Effector memory CD8-positive, alpha-beta T cell (primary cell): ENCODE data around the gene CFHR5.
"Not testable (repeated sequence)": the region's sequence is repeated elsewhere in the genome, so short reads cannot be mapped to it uniquely, and the experiment has no call there.

Experiments used
- ATAC-seq: fragments of 150-1000 bp; cut with Tn5 transposase; replicated peaks from 2 replicates; pipeline ENCODE4 v1.10.0; 2021; ENCODE audit warnings: mild to moderate bottlenecking, moderate library complexity
- DNase-seq, 3 experiments: peaks; one replicate each; pipeline ENCODE4 v3.0.0; 2021
- H3K27ac Mint-ChIP-seq, 2 donors: one replicate each; pipeline ENCODE4 v1.8.0; 2022; ENCODE audit warnings: mild to moderate bottlenecking in 2 of 2, mixed read lengths in 2 of 2, moderate library complexity in 2 of 2
- H3K27me3 Mint-ChIP-seq, 2 donors: one replicate each; pipeline ENCODE4 v1.8.0; 2022; ENCODE audit warnings: mixed read lengths in 2 of 2
- H3K36me3 Mint-ChIP-seq: one replicate; pipeline ENCODE4 v1.8.0; 2022; ENCODE audit warnings: mild to moderate bottlenecking, moderate library complexity, mixed read lengths; ENCODE audit not compliant: insufficient read depth
- H3K4me1 Mint-ChIP-seq, 2 donors: one replicate each; pipeline ENCODE4 v1.8.0; 2022; ENCODE audit warnings: low read depth in 2 of 2, mixed read lengths in 2 of 2
- H3K4me3 Mint-ChIP-seq, 2 donors: one replicate each; pipeline ENCODE4 v1.8.0; 2022; ENCODE audit warnings: mild to moderate bottlenecking in 2 of 2, mixed read lengths in 2 of 2, moderate library complexity in 2 of 2
- H3K9me3 Mint-ChIP-seq, 2 donors: one replicate each; pipeline ENCODE4 v1.8.0; 2022; ENCODE audit warnings: mixed read lengths in 2 of 2
- total RNA-seq, 9 experiments: gene quantifications; one replicate each; lab custom pipeline; 2026; lab: John Stamatoyannopoulos, UW

The CFHR5 gene
- 0 to 0.18 (median 0) reads per million in 9 experiments for total RNA-seq

DNA sequence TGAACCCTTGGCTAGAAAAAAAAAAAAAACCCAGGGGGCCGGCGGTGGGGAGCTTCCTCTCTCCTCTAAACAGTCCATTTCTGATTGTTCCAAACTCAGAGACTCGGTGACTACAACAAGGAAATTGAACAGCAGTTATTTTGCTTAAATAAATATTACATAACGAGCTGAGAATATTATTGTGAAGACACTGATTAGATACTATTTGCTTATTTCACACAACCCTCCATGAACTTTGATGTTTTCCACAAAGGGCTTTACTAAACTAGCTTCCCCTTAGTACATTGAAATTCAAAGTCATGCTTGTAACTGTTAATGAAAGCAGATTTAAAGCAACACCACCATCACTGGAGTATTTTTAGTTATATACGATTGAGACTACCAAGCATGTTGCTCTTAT lies at the start of gene CFHR5:
Gene CFHR5 (plus strand): TSS at position 279 of the 400 bp plus-strand sequence. CDS start 109 bp downstream, at position 388.
- Mint-ChIP-seq H3K9me3 (peaks cover 0 to 1% of the 10 kb centered on the region in 2 donors), H3K36me3 (no peaks in the 10 kb centered on the region), H3K4me3 (no peak within 1 kb of the TSS), H3K27ac (no peak within 1 kb of the TSS), H3K27me3 (no peaks in the 10 kb centered on the region), H3K4me1 (no peaks in the 10 kb centered on the region)
- DNase-seq (no peak), ATAC-seq (no peak)

DNA sequence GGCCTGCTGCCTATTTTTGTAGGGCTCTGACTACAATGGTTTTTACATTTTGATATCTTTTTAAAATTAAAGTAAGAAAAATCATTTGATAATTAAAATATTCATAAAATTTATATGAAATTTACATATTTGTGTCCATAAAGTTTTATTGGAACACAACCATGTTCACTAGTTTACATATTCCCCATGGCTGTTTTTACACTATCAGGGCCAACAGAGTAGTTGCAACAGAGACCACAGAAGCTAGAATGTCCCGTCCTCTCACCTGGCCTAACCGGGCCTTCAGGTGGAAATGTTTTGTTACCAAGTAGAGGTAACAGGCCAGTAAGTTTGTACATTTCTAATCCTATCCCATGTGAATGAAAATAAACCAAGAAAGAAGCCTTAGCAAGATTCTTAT lies 44.5 kb upstream of the CFHR5 start:
- not testable (repeated sequence) for H3K27me3 Mint-ChIP-seq

DNA sequence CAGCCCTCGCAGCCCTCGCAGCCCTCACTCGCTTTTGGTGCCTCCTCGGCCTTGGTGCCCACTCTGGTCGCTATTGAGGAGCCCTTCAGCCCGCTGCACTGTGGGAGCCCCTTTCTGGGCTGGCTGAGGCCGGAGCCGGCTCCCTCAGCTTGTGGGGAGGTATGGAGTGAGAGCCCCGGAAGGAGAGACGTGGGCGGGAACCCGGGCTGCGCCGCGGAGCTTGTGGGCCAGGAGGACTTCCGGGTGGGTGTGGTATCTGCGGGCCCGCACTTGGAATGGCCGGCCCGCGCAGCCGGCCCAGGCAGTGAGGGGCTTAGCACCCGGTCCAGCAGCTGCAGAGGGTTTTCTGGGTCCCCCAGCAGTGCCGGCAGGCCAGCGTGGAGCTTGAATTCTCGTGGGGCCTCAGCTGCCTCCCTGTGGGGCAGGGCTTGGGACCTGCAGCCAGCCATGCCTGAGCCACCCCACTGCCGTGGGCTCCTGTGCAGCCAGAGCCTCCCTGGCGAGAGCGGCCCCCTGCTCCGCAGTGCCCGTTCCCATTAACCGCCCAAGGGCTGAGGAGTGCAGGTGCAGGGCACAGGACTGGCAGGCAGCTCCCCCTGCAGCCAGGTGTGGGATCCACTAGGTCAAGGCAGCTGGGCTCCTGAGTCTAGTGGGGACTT lies 43.7 kb upstream of the CFHR5 start:
- Mint-ChIP-seq H3K4me3 (no peak overlapping the region), H3K27me3 (no peaks in the 10 kb centered on the region), H3K4me1 (no peaks in the 10 kb centered on the region), H3K27ac (no peak overlapping the region), H3K9me3 (peaks cover 0 to under 1% of the 10 kb centered on the region in 2 donors), H3K36me3 (no peaks in the 10 kb centered on the region)
- DNase-seq = no peak
- no peak for ATAC-seq

More for the DNA sequence above, 44.5 kb upstream of the CFHR5 start:
- H3K36me3 Mint-ChIP-seq, H3K9me3 Mint-ChIP-seq, H3K4me1 Mint-ChIP-seq, ATAC-seq, DNase-seq, H3K4me3 Mint-ChIP-seq, H3K27ac Mint-ChIP-seq: not testable (repeated sequence)

DNA sequence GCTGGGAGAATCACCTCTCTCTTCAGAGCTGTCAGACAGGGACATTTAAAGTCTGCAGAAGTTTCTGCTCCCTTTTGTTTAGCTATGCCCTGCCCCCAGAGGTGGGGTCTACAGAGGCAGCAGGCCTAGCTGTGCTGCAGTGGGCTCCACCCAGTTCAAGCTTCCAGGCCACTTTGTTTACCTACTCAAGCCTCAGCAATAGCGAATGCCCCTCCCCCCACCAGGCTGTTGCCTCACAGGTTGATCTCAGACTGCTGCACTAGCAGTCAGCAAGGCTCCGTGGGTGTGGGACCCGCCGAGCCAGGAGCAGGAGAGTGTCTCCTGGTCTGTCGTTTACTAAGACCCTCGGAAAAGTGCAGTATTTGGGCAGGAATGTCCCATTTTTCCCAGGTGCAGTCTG lies 35.9 kb upstream of the CFHR5 start:
- not testable (repeated sequence) for DNase-seq, H3K9me3 Mint-ChIP-seq, H3K27me3 Mint-ChIP-seq, H3K36me3 Mint-ChIP-seq, H3K4me1 Mint-ChIP-seq, ATAC-seq, H3K27ac Mint-ChIP-seq, H3K4me3 Mint-ChIP-seq

DNA sequence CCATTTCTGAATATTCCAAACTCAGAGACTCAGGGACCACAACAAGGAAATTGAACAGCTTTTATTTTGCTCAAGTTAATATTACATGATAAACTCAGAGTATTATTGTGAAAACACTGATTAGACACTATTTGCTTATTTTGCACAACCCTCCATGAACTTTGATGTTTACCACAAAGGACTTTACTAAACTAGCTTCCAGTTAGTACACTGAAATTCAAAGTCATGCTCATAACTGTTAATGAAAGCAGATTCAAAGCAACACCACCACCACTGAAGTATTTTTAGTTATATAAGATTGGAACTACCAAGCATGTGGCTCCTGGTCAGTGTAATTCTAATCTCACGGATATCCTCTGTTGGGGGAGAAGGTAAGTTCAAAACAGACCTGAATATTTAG lies 33.8 kb upstream of the CFHR5 start, which contains the start of gene CFHR2:
Gene CFHR2 (plus strand): TSS at position 171 of the 400 bp plus-strand sequence. CDS start 143 bp downstream, at position 314.
- not testable (repeated sequence) for H3K36me3 Mint-ChIP-seq, H3K4me1 Mint-ChIP-seq, ATAC-seq, H3K27ac Mint-ChIP-seq, DNase-seq, H3K9me3 Mint-ChIP-seq, H3K4me3 Mint-ChIP-seq, H3K27me3 Mint-ChIP-seq

DNA sequence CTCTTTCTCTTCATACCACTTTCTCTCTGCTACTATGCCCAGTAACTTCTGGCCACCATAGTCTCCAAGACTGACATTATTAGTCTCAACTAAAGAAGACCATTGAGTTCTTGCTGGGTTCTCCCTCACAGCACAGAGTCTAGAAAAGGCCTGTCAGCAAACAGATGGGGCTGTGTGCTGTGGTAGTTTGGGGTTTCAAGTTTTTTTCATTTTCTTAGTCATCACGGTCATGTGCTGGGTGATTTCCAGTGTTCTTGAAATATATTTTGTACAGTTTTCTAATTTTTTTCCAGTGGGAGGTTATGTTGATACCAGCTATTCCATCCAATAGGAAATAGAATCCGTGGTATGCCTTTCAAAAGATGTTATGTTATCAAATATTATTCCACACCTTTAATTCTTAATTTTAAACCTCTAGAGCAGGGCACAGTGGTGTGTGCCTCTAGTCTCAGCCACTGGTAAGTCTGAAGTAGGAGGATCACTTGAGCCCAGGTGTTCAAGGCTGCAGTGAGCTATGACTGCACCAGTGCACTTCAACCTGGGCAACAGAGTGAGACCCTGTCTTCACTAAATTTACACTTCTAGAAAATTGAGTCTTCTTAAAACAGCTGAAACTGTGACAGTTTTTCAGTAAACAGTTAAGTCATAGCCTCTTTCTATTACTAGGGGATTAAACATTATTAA lies 25.5 kb upstream of the CFHR5 start:
- Mint-ChIP-seq H3K9me3 (no peaks in the 10 kb centered on the region), H3K4me1 (no peaks in the 10 kb centered on the region), H3K36me3 (no peaks in the 10 kb centered on the region), H3K27ac (no peak overlapping the region), H3K27me3 (no peaks in the 10 kb centered on the region), H3K4me3 (no peak overlapping the region)
- ATAC-seq (no peak), DNase-seq (no peak)

DNA sequence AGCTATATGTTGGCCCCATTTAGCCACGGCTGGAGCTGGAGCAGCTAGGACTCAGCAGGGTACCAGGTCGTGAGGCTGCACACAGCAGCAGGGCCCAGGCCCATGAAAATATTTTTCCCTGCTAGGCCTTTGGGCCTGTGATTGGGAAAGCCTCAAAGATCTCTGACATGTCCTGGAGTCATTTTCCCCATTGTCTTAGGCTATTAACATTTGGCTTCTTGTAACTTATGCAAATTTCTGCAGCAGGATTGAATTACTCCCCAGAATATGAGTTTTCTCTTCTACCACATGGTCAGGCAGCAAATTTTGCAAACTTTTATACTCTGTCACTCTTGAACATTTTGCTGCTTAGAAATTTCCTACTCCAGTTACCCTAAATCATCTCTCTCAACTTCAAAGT lies 22.6 kb upstream of the CFHR5 start:
- Mint-ChIP-seq H3K4me1 (no peaks in the 10 kb centered on the region), H3K9me3 (no peaks in the 10 kb centered on the region), H3K36me3 (no peaks in the 10 kb centered on the region), H3K27ac (no peak overlapping the region), H3K27me3 (no peaks in the 10 kb centered on the region), H3K4me3 (no peak overlapping the region)
- ATAC-seq (no peak), DNase-seq (no peak)

DNA sequence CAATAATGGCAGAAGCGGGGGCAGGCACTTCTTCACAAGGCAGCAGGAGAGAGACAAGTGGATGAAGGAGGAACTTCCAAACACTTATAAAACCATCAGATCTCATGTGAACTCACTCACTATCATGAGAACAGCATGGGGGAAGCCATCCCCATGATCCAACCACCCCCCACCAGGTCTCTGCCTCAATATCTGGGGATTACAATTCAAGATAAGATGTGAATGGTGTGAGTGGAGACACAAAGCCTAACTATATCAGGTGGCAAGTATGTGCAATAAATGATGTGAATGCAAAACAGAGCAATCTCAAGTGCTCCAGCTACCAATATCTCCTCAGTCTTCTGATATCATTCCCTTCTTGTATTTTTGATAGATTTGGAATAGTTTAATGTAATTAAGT lies 21.4 kb upstream of the CFHR5 start:
- Mint-ChIP-seq H3K36me3 (no peaks in the 10 kb centered on the region), H3K27ac (no peak overlapping the region), H3K27me3 (no peaks in the 10 kb centered on the region), H3K4me1 (no peaks in the 10 kb centered on the region), H3K4me3 (no peak overlapping the region), H3K9me3 (no peaks in the 10 kb centered on the region)
- no peak for DNase-seq
- ATAC-seq = no peak

DNA sequence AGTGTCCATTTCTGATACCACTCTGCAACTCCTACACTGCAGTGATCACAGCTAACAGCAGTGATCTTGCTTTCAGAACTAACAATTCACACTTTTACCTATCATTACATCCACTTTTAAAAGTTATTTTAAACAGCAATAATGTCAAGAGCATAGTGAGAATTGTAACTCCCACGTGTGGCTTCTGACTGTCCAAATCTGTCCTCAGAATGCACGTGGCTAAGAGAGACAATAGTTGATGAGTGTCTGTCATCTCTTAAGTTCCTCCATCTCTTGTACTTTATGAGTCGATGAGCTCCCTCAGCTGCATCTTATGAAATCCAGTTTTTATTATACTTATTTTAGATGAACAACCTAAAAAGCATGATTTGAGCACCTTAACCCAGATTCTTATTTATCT lies 16.5 kb upstream of the CFHR5 start:
- no peaks in the 10 kb centered on the region for H3K4me1 Mint-ChIP-seq
- H3K9me3 Mint-ChIP-seq = peaks cover 0 to 2% of the 10 kb centered on the region in 2 donors
- DNase-seq (no peak), ATAC-seq (no peak)
- no peak overlapping the region for H3K4me3 Mint-ChIP-seq
- H3K27ac Mint-ChIP-seq = no peak overlapping the region
- no peaks in the 10 kb centered on the region for H3K36me3 Mint-ChIP-seq
- no peaks in the 10 kb centered on the region for H3K27me3 Mint-ChIP-seq

DNA sequence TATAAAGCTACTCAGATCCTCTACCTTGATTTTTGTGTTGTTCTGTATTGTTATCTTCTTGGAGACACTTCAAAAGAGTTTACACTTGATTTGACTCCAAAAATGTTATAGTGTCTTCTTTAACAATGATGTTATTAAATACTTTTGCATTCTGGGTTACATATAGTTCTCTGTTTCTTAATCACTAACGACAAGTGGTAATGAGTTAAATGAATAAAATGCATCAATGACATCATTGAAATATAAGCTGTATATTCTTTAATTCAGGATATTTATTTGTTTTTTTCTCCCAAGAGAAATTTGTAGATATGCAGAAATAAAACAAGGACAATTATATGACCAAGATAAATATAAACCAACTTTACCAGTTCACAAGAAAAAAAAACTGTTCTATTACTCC lies 7.2 kb upstream of the CFHR5 start:
- no peak for DNase-seq
- H3K4me3 Mint-ChIP-seq = no peak overlapping the region
- H3K27me3 Mint-ChIP-seq = no peaks in the 10 kb centered on the region
- no peaks in the 10 kb centered on the region for H3K36me3 Mint-ChIP-seq
- no peak for ATAC-seq
- H3K27ac Mint-ChIP-seq = no peak overlapping the region
- no peaks in the 10 kb centered on the region for H3K9me3 Mint-ChIP-seq
- H3K4me1 Mint-ChIP-seq = no peaks in the 10 kb centered on the region

DNA sequence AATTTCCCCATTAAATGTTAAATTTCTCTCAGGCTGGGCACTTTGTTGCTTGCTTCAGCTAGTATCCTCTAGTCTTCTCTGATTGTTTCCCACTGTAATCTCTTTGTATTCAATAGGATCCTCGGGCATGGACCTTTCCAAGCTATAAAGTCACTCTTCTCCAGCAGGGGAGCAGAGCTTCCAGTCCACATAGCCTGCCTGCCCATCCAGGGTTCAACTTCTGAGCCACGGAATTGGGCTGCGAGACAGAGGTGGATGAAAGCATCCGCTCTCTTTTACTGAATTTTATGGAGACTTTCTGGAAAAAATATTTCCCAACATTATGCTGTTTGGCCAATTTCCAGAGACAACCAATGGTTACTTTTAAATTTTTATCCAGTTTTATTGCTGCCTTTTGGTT lies 1.1 kb upstream of the CFHR5 start:
- no peaks in the 10 kb centered on the region for H3K27me3 Mint-ChIP-seq
- H3K4me1 Mint-ChIP-seq = no peaks in the 10 kb centered on the region
- H3K36me3 Mint-ChIP-seq = no peaks in the 10 kb centered on the region
- ATAC-seq = no peak
- H3K9me3 Mint-ChIP-seq = peaks cover 0 to 1% of the 10 kb centered on the region in 2 donors
- no peak for DNase-seq
- H3K4me3 Mint-ChIP-seq = no peak overlapping the region
- no peak overlapping the region for H3K27ac Mint-ChIP-seq

DNA sequence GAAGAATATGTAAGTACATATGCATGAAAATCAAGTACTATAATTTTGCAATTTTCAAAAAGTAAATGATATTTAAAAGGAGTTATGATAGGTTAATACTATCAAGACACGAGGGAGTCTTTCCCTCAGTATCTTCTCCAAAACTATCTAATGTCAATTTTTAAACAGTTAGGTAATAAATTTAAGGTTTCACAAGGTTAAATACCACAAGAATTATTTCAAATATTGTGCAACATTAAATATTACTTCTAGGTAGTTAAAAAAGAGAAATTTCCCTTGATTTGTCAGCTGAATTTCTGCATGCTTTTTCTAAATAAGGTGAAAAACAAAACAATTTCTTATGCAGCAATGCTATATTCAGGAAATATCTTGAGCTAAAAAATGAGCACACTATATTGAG lies 3.5 kb downstream of the CFHR5 start:
- H3K27ac Mint-ChIP-seq = no peak overlapping the region
- no peak for DNase-seq
- no peaks in the 10 kb centered on the region for H3K36me3 Mint-ChIP-seq
- H3K4me3 Mint-ChIP-seq = no peak overlapping the region
- H3K27me3 Mint-ChIP-seq = no peaks in the 10 kb centered on the region
- ATAC-seq = no peak
- H3K4me1 Mint-ChIP-seq = no peaks in the 10 kb centered on the region
- H3K9me3 Mint-ChIP-seq = peaks cover 0 to 1% of the 10 kb centered on the region in 2 donors

DNA sequence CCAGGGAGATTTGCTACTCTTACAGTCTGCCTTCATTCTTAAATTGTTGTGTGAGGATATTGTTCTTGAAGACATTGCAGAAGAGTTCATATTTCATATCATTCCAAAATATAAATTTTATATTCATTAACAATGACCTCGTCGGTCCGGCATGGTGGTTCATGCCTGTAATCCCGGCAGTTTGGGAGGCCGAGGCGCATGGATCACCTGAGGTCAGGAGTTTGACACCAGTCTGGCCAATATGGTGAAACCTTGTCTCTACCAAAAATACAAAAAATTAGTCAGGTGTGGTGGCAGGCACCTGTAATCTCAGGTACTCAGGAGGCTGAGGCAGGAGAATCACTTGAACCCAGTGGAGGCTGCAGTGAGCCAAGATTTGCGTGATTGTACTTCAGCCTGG lies 4.9 kb downstream of the CFHR5 start:
- not testable (repeated sequence) for H3K9me3 Mint-ChIP-seq, H3K4me3 Mint-ChIP-seq, H3K36me3 Mint-ChIP-seq, H3K27ac Mint-ChIP-seq, H3K27me3 Mint-ChIP-seq, H3K4me1 Mint-ChIP-seq, DNase-seq, ATAC-seq

DNA sequence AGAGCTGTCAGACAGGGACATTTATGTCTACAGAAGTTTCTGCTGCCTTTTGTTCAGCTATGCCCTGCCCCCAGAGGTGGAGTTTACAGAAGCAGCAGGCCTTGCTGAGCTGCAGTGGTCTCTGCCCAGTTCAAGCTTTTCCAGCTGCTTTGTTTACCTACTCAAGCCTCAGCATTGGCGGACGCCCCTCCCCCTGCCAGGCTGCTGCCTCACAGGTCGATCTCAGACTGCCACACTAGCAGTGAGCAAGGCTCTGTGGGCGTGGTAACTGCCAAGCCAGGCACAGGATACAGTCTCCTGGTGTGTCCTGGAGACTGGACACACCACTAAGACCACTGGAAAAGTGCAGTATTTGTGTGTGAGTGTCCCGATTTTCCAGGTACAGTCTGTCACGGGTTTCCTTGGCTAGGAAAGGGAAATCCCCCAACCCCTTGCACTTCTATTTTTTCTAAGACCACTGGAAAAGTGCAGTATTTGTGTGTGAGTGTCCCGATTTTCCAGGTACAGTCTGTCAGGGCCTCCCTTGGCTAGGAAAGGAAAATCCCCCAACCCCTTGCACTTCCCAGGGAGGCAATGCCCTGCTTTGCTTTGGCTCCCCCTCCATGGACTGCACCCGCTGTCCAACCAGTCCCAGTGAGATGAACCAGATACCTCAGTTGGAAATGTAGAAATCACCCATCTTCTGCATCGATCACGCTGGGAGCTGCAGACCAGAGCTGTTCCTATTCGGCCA lies 14.7 kb downstream of the CFHR5 start:
- not testable (repeated sequence) for H3K4me1 Mint-ChIP-seq, H3K4me3 Mint-ChIP-seq, H3K36me3 Mint-ChIP-seq, H3K27ac Mint-ChIP-seq, H3K9me3 Mint-ChIP-seq, DNase-seq, ATAC-seq
- peaks cover 0 to 15% of the 10 kb centered on the region in 2 donors for H3K27me3 Mint-ChIP-seq
